Activated T-cell treated with anti-CD3 and anti-CD28 coated beads, Interleukin-2, amount 50 U/mL, for 24 hours (primary cell): ENCODE results near the gene CD109.
"Not testable (repeated sequence)": the region's sequence is repeated elsewhere in the genome, so short reads cannot be mapped to it uniquely, and the experiment has no call there.

Source experiments
- DNase-seq: peaks from one replicate; pipeline ENCODE4 v3.0.0-alpha.2; 2020
- H3K27ac Mint-ChIP-seq: 2 replicates; pipeline ENCODE4 v1.8.0; 2020; ENCODE audit warnings: mild to moderate bottlenecking, mixed read lengths
- H3K27me3 Mint-ChIP-seq: 2 replicates; pipeline ENCODE4 v1.8.0; 2020; ENCODE audit warnings: mixed read lengths
- H3K36me3 Mint-ChIP-seq: 2 replicates; pipeline ENCODE4 v1.8.0; 2020; ENCODE audit warnings: low read depth, mixed read lengths
- H3K4me1 Mint-ChIP-seq: 2 replicates; pipeline ENCODE4 v1.8.0; 2020; ENCODE audit warnings: low read depth, mixed read lengths
- H3K4me3 Mint-ChIP-seq: 2 replicates; pipeline ENCODE4 v1.8.0; 2020; ENCODE audit warnings: mild to moderate bottlenecking, moderate library complexity, mixed read lengths
- H3K9me3 Mint-ChIP-seq: 2 replicates; pipeline ENCODE4 v1.8.0; 2020; ENCODE audit warnings: mixed read lengths

Gene CD109

GRCh38 chr6:73703466-73703865, 7.5 kb downstream of the CD109 start:
- peaks cover 51% of the 10 kb centered on the region for H3K36me3 Mint-ChIP-seq
- peaks cover 19% of the 10 kb centered on the region for H3K27me3 Mint-ChIP-seq
- H3K27ac Mint-ChIP-seq: peak overlapping the region; percentile 80
- no peak for DNase-seq
- no peaks in the 10 kb centered on the region for H3K9me3 Mint-ChIP-seq
- peaks cover 45% of the 10 kb centered on the region for H3K4me1 Mint-ChIP-seq
- no peak overlapping the region for H3K4me3 Mint-ChIP-seq

GRCh38 chr6:73704260-73704659, 8.3 kb downstream of the CD109 start:
- peak overlapping the region; percentile 80 for H3K27ac Mint-ChIP-seq
- no peaks in the 10 kb centered on the region for H3K9me3 Mint-ChIP-seq
- H3K36me3 Mint-ChIP-seq: peaks cover 46% of the 10 kb centered on the region
- DNase-seq: peak; percentile 46
- no peak overlapping the region for H3K4me3 Mint-ChIP-seq
- peaks cover 16% of the 10 kb centered on the region for H3K27me3 Mint-ChIP-seq
- H3K4me1 Mint-ChIP-seq: peaks cover 39% of the 10 kb centered on the region

GRCh38 chr6:73704798-73705197, 8.8 kb downstream of the CD109 start:
- peaks cover 14% of the 10 kb centered on the region for H3K27me3 Mint-ChIP-seq
- no peak for DNase-seq
- H3K4me3 Mint-ChIP-seq: no peak overlapping the region
- H3K4me1 Mint-ChIP-seq: peaks cover 35% of the 10 kb centered on the region
- no peaks in the 10 kb centered on the region for H3K9me3 Mint-ChIP-seq
- no peak overlapping the region for H3K27ac Mint-ChIP-seq
- H3K36me3 Mint-ChIP-seq: peaks cover 43% of the 10 kb centered on the region

GRCh38 chr6:73706971-73707370, 11.0 kb downstream of the CD109 start:
- Mint-ChIP-seq H3K36me3 (peaks cover 27% of the 10 kb centered on the region), H3K27me3 (peaks cover 11% of the 10 kb centered on the region), H3K9me3 (no peaks in the 10 kb centered on the region), H3K4me3 (no peak overlapping the region), H3K27ac (no peak overlapping the region), H3K4me1 (peaks cover 25% of the 10 kb centered on the region)
- no peak for DNase-seq

GRCh38 chr6:73710470-73710869, 14.5 kb downstream of the CD109 start:
- DNase-seq: no peak
- peaks cover 10% of the 10 kb centered on the region for H3K36me3 Mint-ChIP-seq
- no peaks in the 10 kb centered on the region for H3K9me3 Mint-ChIP-seq
- H3K27me3 Mint-ChIP-seq: peaks cover 3% of the 10 kb centered on the region
- peaks cover 19% of the 10 kb centered on the region for H3K4me1 Mint-ChIP-seq
- no peak overlapping the region for H3K4me3 Mint-ChIP-seq
- no peak overlapping the region for H3K27ac Mint-ChIP-seq

- Mint-ChIP-seq H3K4me3 (no peak overlapping the region), H3K9me3 (no peaks in the 10 kb centered on the region)
Measured at GRCh38 chr6:73710948-73711347, 14.9 kb downstream of the CD109 start.

GRCh38 chr6:73712535-73713173, 16.7 kb downstream of the CD109 start:
- peaks cover 10% of the 10 kb centered on the region for H3K36me3 Mint-ChIP-seq
- no peaks in the 10 kb centered on the region for H3K9me3 Mint-ChIP-seq
- no peak for DNase-seq
- peaks cover 19% of the 10 kb centered on the region for H3K4me1 Mint-ChIP-seq
- no peak overlapping the region for H3K27ac Mint-ChIP-seq
- peaks cover 3% of the 10 kb centered on the region for H3K27me3 Mint-ChIP-seq
- H3K4me3 Mint-ChIP-seq: no peak overlapping the region

More at GRCh38 chr6:73710948-73711347, 14.9 kb downstream of the CD109 start:
- Mint-ChIP-seq H3K27me3 (peaks cover 3% of the 10 kb centered on the region), H3K4me1 (peaks cover 19% of the 10 kb centered on the region), H3K36me3 (peaks cover 10% of the 10 kb centered on the region), H3K27ac (no peak overlapping the region)
- no peak for DNase-seq

- H3K9me3 Mint-ChIP-seq: no peaks in the 10 kb centered on the region
- peaks cover 3% of the 10 kb centered on the region for H3K27me3 Mint-ChIP-seq
Measured at GRCh38 chr6:73713426-73714147, 17.6 kb downstream of the CD109 start.

GRCh38 chr6:73715111-73715508, 19.1 kb downstream of the CD109 start:
- not testable (repeated sequence) for H3K27ac Mint-ChIP-seq, DNase-seq, H3K4me3 Mint-ChIP-seq, H3K9me3 Mint-ChIP-seq, H3K27me3 Mint-ChIP-seq
- Mint-ChIP-seq H3K36me3 (peaks cover 11% of the 10 kb centered on the region), H3K4me1 (peaks cover 25% of the 10 kb centered on the region)

More at GRCh38 chr6:73713426-73714147, 17.6 kb downstream of the CD109 start:
- no peak overlapping the region for H3K4me3 Mint-ChIP-seq
- no peak overlapping the region for H3K27ac Mint-ChIP-seq
- peaks cover 12% of the 10 kb centered on the region for H3K36me3 Mint-ChIP-seq
- no peak for DNase-seq
- peaks cover 23% of the 10 kb centered on the region for H3K4me1 Mint-ChIP-seq

- no peaks in the 10 kb centered on the region for H3K27me3 Mint-ChIP-seq
- peaks cover 31% of the 10 kb centered on the region for H3K4me1 Mint-ChIP-seq
- H3K36me3 Mint-ChIP-seq: peaks cover 12% of the 10 kb centered on the region
- H3K4me3 Mint-ChIP-seq: no peak overlapping the region
- no peak for DNase-seq
- H3K9me3 Mint-ChIP-seq: no peaks in the 10 kb centered on the region
- H3K27ac Mint-ChIP-seq: no peak overlapping the region
Measured at GRCh38 chr6:73719046-73719445, 23.0 kb downstream of the CD109 start.

GRCh38 chr6:73722318-73723060, 26.5 kb downstream of the CD109 start:
- H3K36me3 Mint-ChIP-seq: peaks cover 13% of the 10 kb centered on the region
- H3K4me1 Mint-ChIP-seq: peaks cover 41% of the 10 kb centered on the region
- DNase-seq: no peak
- no peaks in the 10 kb centered on the region for H3K9me3 Mint-ChIP-seq
- peak overlapping the region; percentile 82 for H3K27ac Mint-ChIP-seq
- no peaks in the 10 kb centered on the region for H3K27me3 Mint-ChIP-seq
- peak overlapping the region; percentile 8 for H3K4me3 Mint-ChIP-seq

- Mint-ChIP-seq H3K27ac (peak overlapping the region; percentile 84), H3K4me1 (peaks cover 44% of the 10 kb centered on the region), H3K36me3 (peaks cover 13% of the 10 kb centered on the region)
- H3K4me3 Mint-ChIP-seq, H3K9me3 Mint-ChIP-seq, H3K27me3 Mint-ChIP-seq, DNase-seq: not testable (repeated sequence)
Measured at GRCh38 chr6:73723480-73723879, 27.5 kb downstream of the CD109 start.

- peaks cover 52% of the 10 kb centered on the region for H3K4me1 Mint-ChIP-seq
- no peak overlapping the region for H3K4me3 Mint-ChIP-seq
- no peaks in the 10 kb centered on the region for H3K27me3 Mint-ChIP-seq
- H3K9me3 Mint-ChIP-seq: no peaks in the 10 kb centered on the region
- DNase-seq: no peak
- peaks cover 13% of the 10 kb centered on the region for H3K36me3 Mint-ChIP-seq
- H3K27ac Mint-ChIP-seq: peak overlapping the region; percentile 31
Measured at GRCh38 chr6:73724389-73724788, 28.4 kb downstream of the CD109 start.

- DNase-seq, H3K9me3 Mint-ChIP-seq, H3K4me3 Mint-ChIP-seq, H3K27me3 Mint-ChIP-seq: not testable (repeated sequence)
- H3K36me3 Mint-ChIP-seq: peaks cover 16% of the 10 kb centered on the region
- H3K4me1 Mint-ChIP-seq: peaks cover 53% of the 10 kb centered on the region
- peak overlapping the region; percentile 55 for H3K27ac Mint-ChIP-seq
Measured at GRCh38 chr6:73725192-73725591, 29.2 kb downstream of the CD109 start.

- H3K9me3 Mint-ChIP-seq: no peaks in the 10 kb centered on the region
- H3K27me3 Mint-ChIP-seq: no peaks in the 10 kb centered on the region
- peaks cover 28% of the 10 kb centered on the region for H3K36me3 Mint-ChIP-seq
Measured at GRCh38 chr6:73727114-73727513, 31.1 kb downstream of the CD109 start.

More at GRCh38 chr6:73727114-73727513, 31.1 kb downstream of the CD109 start:
- H3K4me1 Mint-ChIP-seq: peaks cover 52% of the 10 kb centered on the region
- H3K27ac Mint-ChIP-seq: peak overlapping the region; percentile 7
- no peak overlapping the region for H3K4me3 Mint-ChIP-seq
- no peak for DNase-seq
